ENCODE measurements around the gene ICAM2.

DNA sequence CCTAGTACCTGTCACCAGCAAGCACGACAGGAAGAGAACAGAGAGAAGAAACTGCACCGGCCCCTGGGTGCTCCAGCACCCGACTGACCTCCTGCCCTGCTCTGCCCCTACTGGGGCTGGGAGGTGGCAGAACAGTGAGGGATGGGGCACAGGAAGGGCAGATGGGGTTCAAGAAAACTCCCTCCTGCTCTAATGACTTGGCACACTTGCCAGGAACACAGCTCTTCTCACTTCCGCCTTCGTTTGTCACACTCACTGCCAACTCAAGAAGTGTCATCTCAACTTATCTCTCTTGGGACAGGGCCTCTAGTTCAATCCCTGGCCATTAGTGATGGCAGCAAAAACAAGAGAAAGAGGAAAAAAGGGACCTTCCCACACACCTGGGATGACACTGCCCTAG lies 42.7 kb upstream of the ICAM2 start:
- TF ChIP-seq EZH2phosphoT487 (IDR thresholded peaks at IDR 0.05; ENCODE audit: insufficient read depth, low read depth) (no peak), EZH2 (IDR thresholded peaks at IDR 0.05; ENCODE audit: insufficient read depth, poor library complexity, severe bottlenecking) (no peak)
